Kidney tubule cell (primary cell): ENCODE measurements around the gene PPP1R9A.
"Not testable (repeated sequence)": the region's sequence is repeated elsewhere in the genome, so short reads cannot be mapped to it uniquely, and the experiment has no call there.

Source experiments
- DNase-seq: peaks from one replicate; pipeline ENCODE4 v3.0.0-alpha.2; 2018; ENCODE audit warnings: low spot score

PPP1R9A gene

GRCh38 chr7:94975336-94975735 lies 67.9 kb downstream of the PPP1R9A start:
- peak; percentile 64 for DNase-seq

DNA sequence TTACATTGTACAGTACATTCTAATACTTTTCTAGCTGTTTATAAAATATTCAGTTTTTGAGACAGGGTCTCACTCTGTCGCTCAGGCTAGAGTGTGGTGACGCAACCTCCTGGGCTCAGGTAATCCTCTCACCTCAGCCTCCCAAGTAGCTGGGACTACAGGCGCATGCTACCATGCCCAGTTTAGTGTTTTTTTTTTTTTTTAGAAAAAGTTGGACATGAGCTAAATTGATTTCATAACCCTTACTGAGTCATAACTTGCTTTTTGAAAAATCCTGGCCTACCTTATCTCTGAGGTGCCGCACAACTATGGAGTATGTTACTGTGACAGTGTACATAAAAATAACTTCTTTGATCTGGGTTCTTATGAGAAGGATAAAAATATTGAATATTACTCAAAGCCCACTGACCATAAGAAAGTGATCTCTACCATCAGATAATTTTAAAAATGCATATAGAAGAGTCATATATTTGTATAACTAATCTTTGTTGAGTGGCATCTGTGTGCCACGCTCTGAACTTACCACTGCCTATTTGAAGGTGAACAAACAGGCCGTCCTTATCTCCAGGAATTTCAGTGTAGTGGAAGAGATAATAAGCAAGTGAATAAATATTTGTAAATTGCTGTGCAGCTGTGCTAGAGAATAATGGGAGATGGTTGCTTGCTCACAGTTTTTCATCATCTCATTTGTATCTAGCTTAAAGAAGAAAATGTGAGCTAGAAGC lies 73.2 kb downstream of the PPP1R9A start:
- no peak for DNase-seq

- DNase-seq, result no peak
These were observed 88.5 kb downstream of the PPP1R9A start for GRCh38 chr7:94995921-94996320.

- no peak for DNase-seq
These were observed 89.0 kb downstream of the PPP1R9A start for GRCh38 chr7:94996369-94996768.

DNA sequence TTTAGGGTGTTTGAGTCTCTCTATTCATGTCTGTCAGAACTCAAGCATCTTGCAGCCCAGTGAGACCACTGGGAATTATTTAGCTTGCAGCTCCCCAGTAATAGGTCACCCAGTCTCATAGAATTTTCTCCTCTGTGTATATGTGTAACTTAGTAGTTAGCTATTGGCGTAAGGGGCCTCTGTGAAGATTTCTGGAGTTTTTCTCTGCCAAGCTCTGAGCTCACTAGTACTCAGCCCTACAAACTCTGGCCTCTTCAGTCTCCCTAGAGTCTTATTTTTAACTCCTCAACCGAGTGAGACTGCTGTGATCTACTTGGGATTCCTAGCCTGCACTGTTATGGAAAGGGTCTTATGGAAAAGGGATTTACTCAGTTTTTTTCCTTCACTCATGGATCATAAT lies 90.2 kb downstream of the PPP1R9A start:
- no peak for DNase-seq

GRCh38 chr7:94998266-94999068 lies 91.1 kb downstream of the PPP1R9A start:
- DNase-seq, result no peak

DNA sequence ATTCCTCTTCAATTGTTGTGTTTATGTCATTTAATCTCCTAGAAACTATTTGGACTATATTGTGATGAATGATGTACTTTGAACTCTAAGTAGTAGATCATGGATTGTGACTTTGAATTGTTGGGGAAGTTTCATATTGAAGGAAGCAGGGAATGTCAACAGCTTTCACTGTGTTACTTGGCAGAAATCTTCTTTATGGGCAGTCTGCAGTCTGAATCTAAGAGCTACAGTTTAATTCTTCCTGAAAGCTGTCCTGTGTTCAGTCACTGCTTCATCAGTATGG lies 91.6 kb downstream of the PPP1R9A start:
- no peak for DNase-seq

DNA sequence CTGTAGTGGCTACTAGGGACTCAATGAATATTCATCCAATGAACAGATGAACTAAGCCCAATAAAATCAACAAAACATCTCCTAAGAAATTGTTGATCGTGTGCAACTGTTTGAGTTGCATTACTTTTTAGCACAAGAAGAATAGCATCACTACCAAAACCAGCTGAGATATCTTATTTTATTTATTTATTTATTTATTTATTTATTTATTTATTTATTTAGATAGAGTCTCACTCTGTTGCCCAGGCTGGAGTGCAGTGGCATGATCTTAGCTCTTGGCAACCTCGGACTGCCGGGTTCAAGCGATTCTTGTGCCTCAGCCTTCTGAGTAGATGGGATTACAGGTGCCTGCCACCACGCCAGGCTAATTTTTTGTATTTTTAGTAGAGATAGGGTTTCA lies 92.2 kb downstream of the PPP1R9A start:
- not testable (repeated sequence) for DNase-seq

DNA sequence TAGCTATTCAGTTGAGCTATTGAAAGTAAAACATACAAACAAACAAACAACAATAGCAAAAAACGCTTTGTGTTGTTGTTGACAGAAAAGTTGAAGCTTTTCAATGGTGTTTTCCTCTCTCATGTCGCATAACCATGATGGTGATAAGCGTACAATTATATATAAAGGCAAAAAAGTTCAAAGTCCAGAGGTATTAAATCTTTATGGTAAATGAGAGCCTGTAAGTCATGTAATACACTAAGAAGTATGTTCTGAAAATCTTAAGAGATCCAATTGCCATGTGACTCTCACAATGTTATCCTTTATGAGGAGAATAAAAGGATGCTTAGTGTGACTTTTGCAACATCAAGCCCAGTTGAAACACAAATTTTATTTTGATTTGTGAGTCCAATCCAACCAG lies 93.9 kb downstream of the PPP1R9A start:
- DNase-seq, result no peak

DNA sequence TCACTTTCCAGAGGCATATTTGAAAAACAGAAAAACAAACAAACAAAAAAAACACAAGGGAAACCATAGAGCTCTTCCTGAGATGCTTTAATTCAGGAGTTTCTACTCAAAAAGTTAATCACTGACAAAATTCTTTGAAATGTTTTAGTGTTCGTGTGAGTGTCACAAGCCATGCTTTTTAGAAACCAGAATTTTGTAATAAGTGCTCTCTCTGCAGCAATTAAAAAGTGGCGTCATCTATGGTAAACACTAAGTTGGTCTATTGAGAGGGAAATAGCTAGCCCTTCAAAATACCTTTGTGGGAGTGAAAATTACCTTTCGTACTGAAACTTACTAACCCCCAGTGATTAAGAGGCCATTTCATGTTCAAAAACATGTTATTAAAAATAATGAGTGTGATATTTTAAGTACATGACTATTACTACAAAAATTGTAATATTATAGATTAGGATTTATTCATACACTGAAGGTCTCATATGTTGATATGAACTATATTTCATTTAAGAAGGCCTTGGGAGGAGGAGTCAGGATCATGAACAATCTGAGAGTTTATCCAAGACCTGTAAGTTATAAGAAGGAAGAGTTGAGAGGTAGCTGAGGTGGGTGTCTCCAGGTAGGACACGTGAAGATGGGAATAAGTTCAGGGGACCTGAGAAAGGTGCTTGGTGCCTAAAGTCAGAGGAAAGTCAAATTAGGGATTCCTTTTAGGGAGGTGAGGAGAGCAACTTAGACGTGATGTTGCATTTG lies 94.6 kb downstream of the PPP1R9A start:
- no peak for DNase-seq

DNA sequence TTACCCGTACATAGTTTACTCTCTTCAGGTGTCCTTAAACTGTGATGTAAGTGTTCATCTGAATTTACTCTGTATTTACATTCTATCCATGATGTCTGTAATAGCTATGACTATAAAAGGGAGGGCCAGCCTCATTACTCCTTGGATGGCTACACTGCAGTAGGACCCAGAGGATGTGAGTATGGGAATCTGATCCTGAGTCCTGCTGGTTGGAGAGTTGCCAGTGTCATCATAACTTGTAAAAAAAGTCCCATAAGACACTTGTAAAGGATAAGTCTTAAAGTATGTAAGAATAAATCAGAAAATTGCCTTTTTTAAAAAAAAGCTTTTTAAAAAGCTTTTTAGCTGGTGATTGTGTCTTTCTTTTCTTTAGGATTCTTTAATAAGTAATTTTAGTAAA lies 95.4 kb downstream of the PPP1R9A start:
- DNase-seq, result no peak

DNA sequence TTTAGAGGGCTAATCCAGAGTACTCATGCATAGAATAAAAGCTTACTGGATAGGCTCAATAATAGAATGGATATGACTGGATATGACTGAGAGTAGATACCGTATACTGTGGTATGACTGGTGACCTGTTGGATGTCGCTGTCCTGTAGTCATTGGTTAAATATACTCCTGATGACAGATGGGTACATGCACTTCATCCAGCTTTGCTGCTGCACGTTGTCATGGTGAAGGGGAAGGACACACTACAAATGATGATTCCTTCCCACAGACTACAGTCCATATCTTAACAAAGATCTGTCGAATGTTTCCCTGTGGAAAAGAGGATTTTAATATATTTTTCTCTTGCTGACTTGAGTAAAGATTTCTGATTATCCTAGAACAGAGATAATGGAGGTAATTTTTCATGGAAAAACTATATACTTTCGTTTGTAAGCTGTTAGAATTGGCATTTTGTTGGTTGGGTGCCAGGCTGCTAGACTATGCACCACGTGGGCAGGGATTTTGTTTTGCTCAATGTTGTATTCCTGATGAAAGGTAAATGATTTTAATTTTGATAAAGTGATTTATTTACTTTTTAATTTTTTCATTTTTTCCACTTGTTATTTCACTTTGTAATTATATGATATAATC lies 97.3 kb downstream of the PPP1R9A start:
- DNase-seq, result peak; percentile 88

DNA sequence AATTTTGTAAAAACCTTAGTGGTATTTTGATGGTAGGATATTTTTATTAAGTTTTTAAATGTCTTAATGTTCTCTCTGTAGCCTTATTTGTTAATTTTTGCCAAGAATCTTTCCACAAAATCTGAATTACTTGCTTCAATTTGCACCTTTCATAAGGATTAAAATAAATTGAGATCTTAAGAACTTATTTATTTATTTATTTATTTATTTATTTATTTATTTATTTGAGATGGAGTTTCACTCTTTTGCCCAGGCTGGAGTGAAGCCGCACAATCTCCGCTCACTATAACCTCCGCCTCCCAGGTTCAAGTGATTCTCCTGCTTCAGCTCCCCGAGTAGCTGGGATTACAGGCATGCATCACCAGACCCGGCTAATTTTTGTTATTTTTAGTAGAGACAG lies 98.6 kb downstream of the PPP1R9A start:
- no peak for DNase-seq

DNA sequence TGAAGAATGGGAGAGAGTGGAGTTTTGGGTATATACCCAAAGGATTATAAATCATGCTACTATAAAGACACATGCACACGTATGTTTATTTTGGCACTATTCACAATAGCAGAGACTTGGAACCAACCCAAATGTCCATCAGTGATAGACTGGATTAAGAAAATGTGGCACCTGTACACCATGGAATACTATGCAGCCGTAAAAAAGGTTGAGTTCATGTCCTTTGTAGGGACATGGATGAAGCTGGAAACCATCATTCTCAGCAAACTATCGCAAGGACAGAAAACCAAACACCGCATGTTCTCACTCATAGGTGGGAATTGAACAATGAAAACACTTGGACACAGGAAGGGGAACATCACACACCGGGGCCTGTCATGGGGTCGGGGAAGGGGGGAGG lies 101.4 kb downstream of the PPP1R9A start:
- DNase-seq, result not testable (repeated sequence)

GRCh38 chr7:95011146-95011928 lies 103.9 kb downstream of the PPP1R9A start:
- peak; percentile 94 for DNase-seq

- DNase-seq, result peak; percentile 90
These were observed 104.6 kb downstream of the PPP1R9A start for GRCh38 chr7:95011995-95012394.

- peak; percentile 61 for DNase-seq
These were observed 110.6 kb downstream of the PPP1R9A start for GRCh38 chr7:95018021-95018420.

GRCh38 chr7:95026018-95026417 lies 118.6 kb downstream of the PPP1R9A start:
- DNase-seq, result no peak

DNA sequence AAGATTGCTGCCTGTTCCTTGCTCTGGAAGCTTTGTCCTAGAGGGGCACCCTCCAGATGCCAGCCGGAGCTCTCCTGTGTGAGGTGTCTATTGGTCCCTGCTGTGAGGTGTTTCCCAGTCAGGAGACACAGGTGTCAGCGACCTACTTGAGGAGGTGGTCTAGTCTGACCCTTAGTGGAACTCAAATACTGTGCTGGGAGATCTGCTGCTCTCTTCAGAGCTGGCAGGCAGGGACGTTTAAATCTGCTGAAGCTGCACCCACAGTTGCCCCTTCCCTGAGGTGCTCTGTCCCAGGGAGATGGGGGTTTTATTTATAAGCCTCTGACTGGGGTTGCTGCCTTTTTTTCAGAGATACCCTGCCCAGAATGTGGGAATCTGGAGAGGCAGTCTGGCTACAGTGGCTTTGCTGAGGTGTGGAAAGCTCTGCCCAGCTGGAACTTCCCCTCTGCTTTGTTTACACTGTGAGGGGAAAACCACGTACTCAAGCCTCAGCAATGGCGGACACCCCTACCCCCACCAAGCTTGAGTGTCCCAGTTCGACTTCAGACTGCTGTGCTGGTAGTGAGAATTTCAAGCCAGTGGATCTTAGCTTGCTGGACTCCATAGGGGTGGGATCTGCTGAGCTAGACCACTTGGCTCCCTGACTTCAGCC lies 119.2 kb downstream of the PPP1R9A start:
- DNase-seq, result no peak

DNA sequence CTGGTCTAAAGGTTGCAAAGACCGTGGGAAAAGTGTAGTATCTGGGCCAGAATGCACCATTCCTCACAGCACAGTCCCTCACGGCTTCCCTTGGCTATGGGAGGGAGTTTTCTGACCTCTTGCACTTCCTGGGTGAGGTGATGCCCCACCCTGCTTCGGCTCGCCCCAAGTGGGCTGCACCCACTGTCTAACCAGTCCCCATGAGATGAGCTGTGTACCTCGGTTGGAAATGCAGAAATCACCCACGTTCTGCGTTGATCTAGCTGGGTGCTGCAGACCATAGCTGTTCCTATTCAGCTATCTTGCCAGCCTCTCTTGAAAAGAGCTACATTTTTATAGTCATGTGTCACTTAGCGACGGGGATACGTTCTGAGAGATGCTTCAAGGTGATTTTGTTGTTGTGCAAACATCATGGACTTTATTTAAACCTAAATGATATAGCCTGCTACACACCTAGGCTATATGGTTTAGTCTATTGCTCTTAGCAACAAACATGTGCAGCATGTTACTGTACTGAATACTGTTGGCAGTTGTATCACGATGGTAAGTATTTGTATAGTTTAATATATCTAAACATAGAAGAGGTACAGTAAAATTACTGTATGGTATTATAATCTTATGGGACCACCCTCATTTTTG lies 120.0 kb downstream of the PPP1R9A start:
- no peak for DNase-seq

GRCh38 chr7:95028683-95029082 lies 121.3 kb downstream of the PPP1R9A start:
- no peak for DNase-seq
